Measurements from ENCODE around the gene PLPP1. TPM values are rescaled to one million over a fixed set of nuclear protein-coding genes. Genes with fewer than 3 reads are reported as not detected.

Gene PLPP1
- total and polyA plus RNA-seq, 2 of the 13 experiments (the other 11 are each of a cell fraction or from before 2014, with no cell fraction given) = 7.3 to 12.1 TPM

DNA sequence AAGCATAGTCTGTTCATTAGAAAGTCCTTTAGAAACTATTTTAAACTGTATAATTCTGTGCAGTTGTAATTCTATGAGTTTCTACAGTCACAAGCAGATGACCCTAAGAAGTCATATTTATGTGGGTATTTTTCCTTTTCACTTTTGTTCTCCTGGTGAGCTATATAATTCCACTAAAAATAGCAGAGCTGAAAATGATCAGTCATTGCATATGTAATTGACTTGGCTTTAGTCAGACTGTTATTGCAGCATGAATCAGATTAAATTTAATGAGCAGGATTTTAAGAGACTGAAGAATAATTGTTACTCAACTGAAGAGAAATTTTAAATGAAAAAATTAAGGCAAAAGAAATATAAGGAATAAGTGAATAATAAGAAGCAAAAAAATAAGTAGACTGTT is 118.5 kb downstream of the PLPP1 start (continued):
- TF ChIP-seq PRMT3 (CRISPR knock-in tag; IDR thresholded peaks at IDR 0.05; ENCODE audit: borderline replicate concordance, low read depth) = no peak

- Histone ChIP-seq H2AFZ (ENCODE audit: low read length) (no peak overlapping the region), H3K27me3 (ENCODE audit: control insufficient read depth in 1 of 2, insufficient read depth in 2 of 2, low read length in 2 of 2) (no peaks in the 10 kb centered on the region), H3K4me3 (replicated peaks in 1 of 3; ENCODE audit: insufficient read depth in 1 of 3, low read depth in 2 of 3, low read length in 3 of 3) (no peak overlapping the region), H3K27ac (ENCODE audit: extremely low read length, insufficient read depth, low read length) (no peak overlapping the region), H4K20me1 (ENCODE audit: insufficient read depth, low read length) (no peaks in the 10 kb centered on the region), H3K4me1 (ENCODE audit: insufficient read depth, low read length) (peaks cover 18% of the 10 kb centered on the region), H3K9ac (ENCODE audit: insufficient read depth, low read depth, low read length) (no peak overlapping the region), H3K79me2 (ENCODE audit: insufficient read depth, low read length) (no peaks in the 10 kb centered on the region), H3K36me3 (replicated peaks in 1 of 2; ENCODE audit: control insufficient read depth in 1 of 2, insufficient read depth in 2 of 2, low read length in 2 of 2) (peaks cover 4 to 50% of the 10 kb centered on the region in 2 experiments), H3K9me3 (ENCODE audit: low read length) (no peaks in the 10 kb centered on the region), H3K4me2 (ENCODE audit: low read depth, low read length) (no peak overlapping the region)
- in situ Hi-C loops (cut with HindIII; ENCODE audit: extremely low pct_ligation_motif_present, low pct_unique_long_range_greater_than_20kb) (no loop called here), intact Hi-C loops (cut with micrococcal nuclease; ENCODE audit: unreplicated experiment) (no loop called here)
- CTCF ChIA-PET (ENCODE audit: low intra/inter-chr PET ratio, low total read pairs) = no interaction called here
- ATAC-seq (no peak), DNase-seq (ENCODE audit: low spot score) (no peak), FAIRE-seq (no peak)
- TF ChIP-seq, protein P1, sequence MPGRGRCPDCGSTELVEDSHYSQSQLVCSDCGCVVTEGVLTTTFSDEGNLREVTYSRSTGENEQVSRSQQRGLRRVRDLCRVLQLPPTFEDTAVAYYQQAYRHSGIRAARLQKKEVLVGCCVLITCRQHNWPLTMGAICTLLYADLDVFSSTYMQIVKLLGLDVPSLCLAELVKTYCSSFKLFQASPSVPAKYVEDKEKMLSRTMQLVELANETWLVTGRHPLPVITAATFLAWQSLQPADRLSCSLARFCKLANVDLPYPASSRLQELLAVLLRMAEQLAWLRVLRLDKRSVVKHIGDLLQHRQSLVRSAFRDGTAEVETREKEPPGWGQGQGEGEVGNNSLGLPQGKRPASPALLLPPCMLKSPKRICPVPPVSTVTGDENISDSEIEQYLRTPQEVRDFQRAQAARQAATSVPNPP (CRISPR knock-in tag; IDR thresholded peaks at IDR 0.05) = no peak
- TF ChIP-seq, protein P2, sequence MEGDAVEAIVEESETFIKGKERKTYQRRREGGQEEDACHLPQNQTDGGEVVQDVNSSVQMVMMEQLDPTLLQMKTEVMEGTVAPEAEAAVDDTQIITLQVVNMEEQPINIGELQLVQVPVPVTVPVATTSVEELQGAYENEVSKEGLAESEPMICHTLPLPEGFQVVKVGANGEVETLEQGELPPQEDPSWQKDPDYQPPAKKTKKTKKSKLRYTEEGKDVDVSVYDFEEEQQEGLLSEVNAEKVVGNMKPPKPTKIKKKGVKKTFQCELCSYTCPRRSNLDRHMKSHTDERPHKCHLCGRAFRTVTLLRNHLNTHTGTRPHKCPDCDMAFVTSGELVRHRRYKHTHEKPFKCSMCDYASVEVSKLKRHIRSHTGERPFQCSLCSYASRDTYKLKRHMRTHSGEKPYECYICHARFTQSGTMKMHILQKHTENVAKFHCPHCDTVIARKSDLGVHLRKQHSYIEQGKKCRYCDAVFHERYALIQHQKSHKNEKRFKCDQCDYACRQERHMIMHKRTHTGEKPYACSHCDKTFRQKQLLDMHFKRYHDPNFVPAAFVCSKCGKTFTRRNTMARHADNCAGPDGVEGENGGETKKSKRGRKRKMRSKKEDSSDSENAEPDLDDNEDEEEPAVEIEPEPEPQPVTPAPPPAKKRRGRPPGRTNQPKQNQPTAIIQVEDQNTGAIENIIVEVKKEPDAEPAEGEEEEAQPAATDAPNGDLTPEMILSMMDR (CRISPR knock-in tag; IDR thresholded peaks at IDR 0.05) = no peak
- TF ChIP-seq ZNF33B (CRISPR knock-in tag; IDR thresholded peaks at IDR 0.05) (no peak), ZC3H13 (CRISPR knock-in tag; IDR thresholded peaks at IDR 0.05) (no peak), ADNP (CRISPR knock-in tag; IDR thresholded peaks at IDR 0.05) (no peak), EEA1 (CRISPR knock-in tag; IDR thresholded peaks at IDR 0.05; ENCODE audit: borderline replicate concordance) (no peak), ZNF782 (CRISPR knock-in tag; IDR thresholded peaks at IDR 0.05; ENCODE audit: borderline replicate concordance) (no peak), JDP2 (CRISPR knock-in tag; IDR thresholded peaks at IDR 0.05; ENCODE audit: borderline replicate concordance) (no peak)
- TF ChIP-seq, protein P3, sequence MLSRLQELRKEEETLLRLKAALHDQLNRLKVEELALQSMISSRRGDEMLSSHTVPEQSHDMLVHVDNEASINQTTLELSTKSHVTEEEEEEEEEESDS (CRISPR knock-in tag; IDR thresholded peaks at IDR 0.05; ENCODE audit: borderline replicate concordance) = no peak
- POLR2A ChIA-PET = no interaction called here
- BruUV-seq (replicated peaks) = no TSS peak
Measured at GRCh38 chr5:55415071-55415470, 119.7 kb downstream of the PLPP1 start.

All from HepG2 (cell line).